SH-SY5Y (cell line): ENCODE results near the gene ZNF99.

Experiments used
- GATA2 ChIP-seq: IDR thresholded peaks from 2 replicates; pipeline ENCODE4 v1.6.1; 2011; ENCODE audit warnings: mild to moderate bottlenecking, low read depth, low read length
- GATA3 ChIP-seq: IDR thresholded peaks from 2 replicates; pipeline ENCODE4 v1.6.1; 2011; ENCODE audit warnings: low read depth, mild to moderate bottlenecking, low read length, moderate library complexity

The ZNF99 gene

GRCh38 chr19:22783651-22784410 lies at the start of gene ZNF99:
ZNF99 (minus strand) TSS chr19:22784151; CDS start chr19:22784016, 135 bp downstream.
- TF ChIP-seq GATA3, result no peak
- no peak for TF ChIP-seq GATA2

- no peak for TF ChIP-seq GATA3
- no peak for TF ChIP-seq GATA2
These were observed 48.2 kb upstream of the ZNF99 start, which contains the start of gene ZNF723 for GRCh38 chr19:22832031-22832762. ZNF723 (plus strand) TSS chr19:22832291; CDS start chr19:22832380, 89 bp downstream.

DNA sequence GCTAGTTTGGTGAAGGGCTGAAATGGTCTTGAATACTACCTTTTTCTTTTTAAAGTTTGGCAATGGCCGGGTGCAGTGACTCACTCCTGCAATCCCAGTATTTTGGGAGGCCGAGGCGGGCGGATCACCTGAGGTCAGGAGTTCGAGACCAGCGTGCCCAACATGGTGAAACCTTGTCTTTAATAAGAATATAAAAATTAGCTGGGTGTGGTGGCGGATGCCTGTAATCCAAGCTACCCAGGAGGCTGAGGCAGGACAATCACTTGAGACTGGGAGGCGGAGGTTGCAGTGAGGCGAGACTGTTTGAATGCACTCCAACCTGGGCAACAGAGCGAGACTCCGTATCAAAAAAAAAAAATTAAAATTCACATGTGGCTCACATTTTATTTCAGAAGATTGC lies 47.3 kb upstream of the ZNF99 start:
- TF ChIP-seq GATA2, result no peak
- TF ChIP-seq GATA3, result no peak

DNA sequence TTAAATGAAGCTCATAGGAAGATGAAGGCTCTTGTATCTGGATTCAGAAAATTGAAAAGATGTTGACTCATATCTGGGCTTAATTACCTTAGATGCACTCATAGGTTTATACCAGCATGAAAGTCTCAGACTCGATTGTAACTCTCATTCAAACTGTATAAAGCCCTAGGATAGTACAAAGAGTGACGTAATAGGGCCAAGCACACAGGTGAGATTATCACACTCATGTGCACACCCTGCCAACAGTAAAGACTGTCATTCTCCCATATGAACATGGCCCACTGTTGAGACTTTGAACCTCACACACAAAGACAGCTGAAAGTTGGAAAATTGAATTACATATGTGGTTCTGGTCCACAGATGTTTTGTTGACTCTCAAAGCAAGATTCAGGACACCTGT lies 30.2 kb upstream of the ZNF99 start:
- TF ChIP-seq GATA3 (no peak), GATA2 (no peak)

DNA sequence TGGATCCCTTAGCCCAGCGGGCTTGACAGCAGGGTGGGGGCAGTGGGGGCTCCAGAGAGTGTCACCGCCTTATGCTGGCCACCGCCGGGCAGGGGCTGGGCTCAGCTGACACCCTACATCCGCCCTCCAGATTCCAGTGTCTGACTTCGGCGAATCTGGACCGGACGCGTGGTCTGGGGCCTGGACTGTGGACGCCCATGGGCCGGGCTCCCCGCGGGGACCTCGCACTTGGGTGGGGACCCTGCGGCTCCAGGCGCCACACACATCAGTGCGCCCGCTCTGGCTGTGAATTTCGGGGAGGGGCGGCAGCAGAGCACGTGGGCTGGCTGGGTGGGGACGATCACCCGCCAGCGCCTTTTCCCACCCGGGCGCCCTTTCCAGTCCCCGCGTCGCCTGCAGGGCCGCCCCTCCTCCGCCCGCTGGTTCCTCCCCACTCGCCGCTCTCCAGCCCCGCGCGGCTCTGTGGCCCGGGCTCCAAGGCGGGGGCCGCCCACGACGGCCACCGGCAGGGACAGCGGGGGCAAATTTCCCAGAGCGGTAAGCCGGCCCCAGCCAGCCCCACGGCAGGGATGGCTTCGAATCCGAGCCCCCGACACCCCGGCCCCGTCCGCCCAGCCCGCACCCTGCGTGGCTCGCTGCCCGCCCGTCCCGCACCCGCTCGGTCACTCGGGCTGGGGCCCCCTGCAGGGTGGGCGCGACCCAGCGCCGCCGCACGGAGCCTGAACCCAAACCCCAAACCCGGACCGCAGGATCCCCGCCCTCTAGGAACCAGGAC lies 23.3 kb upstream of the ZNF99 start:
- TF ChIP-seq GATA2, result no peak
- no peak for TF ChIP-seq GATA3

- TF ChIP-seq GATA3, result no peak
- TF ChIP-seq GATA2, result no peak
These were observed 22.5 kb upstream of the ZNF99 start for GRCh38 chr19:22806418-22806817.

GRCh38 chr19:22797040-22797439 lies 13.1 kb upstream of the ZNF99 start:
- no peak for TF ChIP-seq GATA3
- TF ChIP-seq GATA2, result no peak

DNA sequence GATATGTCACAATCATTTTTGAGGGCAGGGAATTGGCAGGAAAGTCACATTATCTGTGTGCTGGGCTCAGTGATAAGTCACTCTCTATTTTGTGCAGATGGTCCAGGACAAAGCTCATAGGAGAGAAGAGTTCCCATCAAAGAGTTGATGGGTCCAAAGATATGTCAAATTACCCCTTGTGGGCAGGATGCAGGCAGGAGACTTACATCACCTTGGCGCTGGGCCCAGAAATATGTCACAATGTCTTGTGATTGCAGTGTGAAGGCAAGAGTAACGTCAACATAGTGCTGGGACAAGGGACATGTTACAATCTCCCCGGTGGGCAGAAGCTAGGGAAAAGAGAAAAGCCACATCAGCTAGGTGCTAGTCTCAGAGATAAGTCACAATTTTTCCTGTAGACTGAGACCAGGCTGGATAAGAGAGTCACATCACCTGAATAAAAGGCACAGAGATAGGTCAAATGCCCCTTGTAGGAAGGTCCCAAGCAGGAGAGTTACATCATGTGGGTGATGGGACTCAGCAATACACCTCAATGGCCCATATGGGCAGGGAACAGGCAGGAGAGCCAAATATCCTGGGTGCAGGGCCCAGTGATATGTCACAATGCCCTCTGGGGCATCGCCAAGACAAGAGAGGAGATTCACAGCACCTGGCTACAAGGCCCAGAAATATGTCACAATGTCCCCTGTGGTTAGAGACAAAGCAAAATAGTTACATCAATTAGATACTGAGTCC lies 47.9 kb downstream of the ZNF99 start:
- TF ChIP-seq GATA2 (no peak), GATA3 (no peak)

DNA sequence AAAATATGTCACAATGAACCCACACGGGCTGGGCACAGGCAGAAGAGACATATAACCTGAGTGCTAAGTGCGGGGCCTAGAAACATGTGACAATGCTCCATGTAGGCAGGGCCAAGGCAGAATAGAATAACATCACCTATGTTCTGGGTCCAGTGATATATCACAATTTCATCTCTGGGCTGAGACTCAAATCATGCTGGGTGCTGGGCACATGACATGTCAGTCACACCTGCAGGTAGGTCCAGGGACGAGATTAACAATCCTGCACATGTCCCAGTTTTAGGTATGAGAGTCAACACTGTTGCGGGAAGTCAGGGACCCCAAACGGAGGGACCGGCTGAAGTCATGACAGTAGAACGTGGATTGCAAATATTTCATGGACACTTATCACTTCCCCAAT lies 50.3 kb downstream of the ZNF99 start:
- TF ChIP-seq GATA3 (no peak), GATA2 (no peak)

GRCh38 chr19:22708983-22709382 lies 75.0 kb downstream of the ZNF99 start:
- TF ChIP-seq GATA3 (no peak), GATA2 (no peak)
